SK-N-SH (cell line): ENCODE measurements around the gene PLEKHG2. TPM values are rescaled to one million over a fixed set of nuclear protein-coding genes. Genes with fewer than 3 reads are reported as not detected.
A peak's percentile ranks its signal among the peaks of the same experiment; 100 is the strongest.

ENCODE experiments used
- CTCF ChIA-PET: fragments of 300-600, 350-600 bp; formaldehyde crosslinking; extraction: SDS; loops from one replicate; lab custom pipeline; 2021; lab: Yijun Ruan, JAX
- POLR2A ChIA-PET: fragments of 350-600 bp; sonication (Branson Sonifier 250); formaldehyde crosslinking; extraction: SDS; loops from one replicate; lab custom pipeline; 2020; ENCODE audit warnings: antibody characterized with exemption, inconsistent platforms; lab: Yijun Ruan, JAX
- DNase-seq: peaks from one replicate; pipeline ENCODE4 v3.0.0; 2012
- H2AFZ ChIP-seq: fragments of 200-600 bp; sonication (generic); 2 replicates; pipeline ENCODE4 v1.8.1; 2016; ENCODE audit warnings: antibody characterized with exemption, mild to moderate bottlenecking, low read depth
- H3F3A ChIP-seq: fragments of 200-600 bp; sonication (generic); replicated peaks from 2 replicates; pipeline ENCODE3; 2016; ENCODE audit warnings: antibody characterized with exemption, mild to moderate bottlenecking; ENCODE audit not compliant: insufficient read depth
- H3K27ac ChIP-seq, 2 experiments: fragments of 200-500 bp in 1 of 2; fragments of 200-600 bp in 1 of 2; sonication (Bioruptor generic) in 1 of 2; sonication (generic), shearing (Covaris generic) in 1 of 2; 2 replicates each; pipeline versions ENCODE4 v1.5.1 to v1.6.1; 2014 to 2016; ENCODE audit warnings: low read depth in 2 of 2, inconsistent platforms in 1 of 2, low read length in 1 of 2, mild to moderate bottlenecking in 1 of 2, mixed read lengths in 1 of 2
- H3K27me3 ChIP-seq: fragments of 200-600 bp; sonication (generic), shearing (Covaris generic); 2 replicates; pipeline ENCODE4 v1.6.1; 2016; ENCODE audit warnings: mixed run types; ENCODE audit not compliant: insufficient read depth
- H3K36me3 ChIP-seq, 2 experiments: fragments of 200-500 bp in 1 of 2; fragments of 200-600 bp in 1 of 2; sonication (Bioruptor generic) in 1 of 2; sonication (generic) in 1 of 2; replicated peaks in 1 of 2; 2 replicates each; pipeline versions ENCODE3 to v1.5.1; 2014 to 2016; ENCODE audit warnings: low read length in 1 of 2, mild to moderate bottlenecking in 1 of 2; ENCODE audit not compliant: insufficient read depth in 2 of 2, control insufficient read depth in 1 of 2
- H3K4me1 ChIP-seq, 2 experiments: fragments of 200-500 bp in 1 of 2; fragments of 200-600 bp in 1 of 2; sonication (Bioruptor generic) in 1 of 2; sonication (generic), shearing (Covaris generic) in 1 of 2; 2 replicates each; pipeline versions ENCODE4 v1.5.1 to v1.6.1; 2014 to 2016; ENCODE audit warnings: low read depth in 1 of 2, low read length in 1 of 2, mixed run types in 1 of 2; ENCODE audit not compliant: insufficient read depth in 2 of 2, control insufficient read depth in 1 of 2
- H3K4me2 ChIP-seq: fragments of 200-600 bp; sonication (generic), shearing (Covaris generic); 2 replicates; pipeline ENCODE4 v1.6.1; 2017; ENCODE audit warnings: mixed run types
- H3K4me3 ChIP-seq, 2 experiments: fragments of 200-500 bp in 1 of 2; fragments of 200-600 bp in 1 of 2; sonication (Bioruptor generic) in 1 of 2; sonication (generic), shearing (Covaris generic) in 1 of 2; 2 replicates each; pipeline versions ENCODE4 v1.5.1 to v1.8.1; 2014 to 2016; ENCODE audit warnings: low read depth in 2 of 2, inconsistent platforms in 1 of 2, low read length in 1 of 2, mild to moderate bottlenecking in 1 of 2, mixed read lengths in 1 of 2, moderate library complexity in 1 of 2
- H3K79me2 ChIP-seq: fragments of 200-600 bp; sonication (generic); 2 replicates; pipeline ENCODE4 v1.8.1; 2017; ENCODE audit warnings: mild to moderate bottlenecking; ENCODE audit not compliant: insufficient read depth
- H3K9ac ChIP-seq: fragments of 200-600 bp; sonication (generic); 2 replicates; pipeline ENCODE4 v1.6.1; 2017; ENCODE audit warnings: mixed run types
- H3K9me2 ChIP-seq: fragments of 200-600 bp; sonication (generic); 2 replicates; pipeline ENCODE4 v1.6.1; 2017; ENCODE audit warnings: mixed run types
- H3K9me3 ChIP-seq: fragments of 200-600 bp; sonication (generic); 2 replicates; pipeline ENCODE4 v1.6.1; 2017; ENCODE audit warnings: mixed run types, mild to moderate bottlenecking, moderate library complexity
- H4K20me1 ChIP-seq: fragments of 200-600 bp; sonication (generic); 2 replicates; pipeline ENCODE4 v1.6.1; 2017; ENCODE audit warnings: mild to moderate bottlenecking, mixed run types; ENCODE audit not compliant: insufficient read depth
- CHD2 ChIP-seq: fragments of 150-350 bp; IDR thresholded peaks from 2 replicates; pipeline ENCODE4 v1.6.1; 2018; ENCODE audit warnings: low read length; ENCODE audit not compliant: partially characterized antibody
- EP300 ChIP-seq, 2 experiments: IDR thresholded peaks; 2 replicates each; pipeline versions ENCODE4 v1.4.0 to v1.6.1; 2012; ENCODE audit warnings: borderline replicate concordance in 1 of 2, low read depth in 1 of 2, low read length in 1 of 2
- EZH2phosphoT487 ChIP-seq: fragments of 200-600 bp; sonication (generic); IDR thresholded peaks from 2 replicates; pipeline ENCODE4 v1.6.1; 2017; ENCODE audit warnings: low read depth, mixed run types, mild to moderate bottlenecking, antibody characterized with exemption, moderate library complexity, borderline replicate concordance
- FOSL2 ChIP-seq: IDR thresholded peaks from 2 replicates; pipeline ENCODE4 v1.4.0; 2012; ENCODE audit warnings: low read depth, mild to moderate bottlenecking, moderate library complexity, borderline replicate concordance
- FOXM1 ChIP-seq: IDR thresholded peaks from 2 replicates; pipeline ENCODE4 v1.4.0; 2012; ENCODE audit warnings: low read depth, mild to moderate bottlenecking
- GABPA ChIP-seq: IDR thresholded peaks from 2 replicates; pipeline ENCODE4 v1.4.0; 2012; ENCODE audit warnings: low read depth, mild to moderate bottlenecking
- GATA2 ChIP-seq: sonication (generic); formaldehyde crosslinking; IDR thresholded peaks from 2 replicates; pipeline ENCODE4 v1.5.0; 2020; ENCODE audit warnings: mild to moderate bottlenecking, missing genetic modification reagents
- NFIC ChIP-seq: IDR thresholded peaks from 2 replicates; pipeline ENCODE4 v1.4.0; 2012; ENCODE audit warnings: borderline replicate concordance
- NRF1 ChIP-seq: IDR thresholded peaks from 2 replicates; pipeline ENCODE4 v1.6.1; 2012; ENCODE audit warnings: low read depth, mild to moderate bottlenecking, low read length
- RAD21 ChIP-seq: IDR thresholded peaks from 2 replicates; pipeline ENCODE4 v1.6.1; 2012; ENCODE audit warnings: mild to moderate bottlenecking, low read length
- RCOR1 ChIP-seq: fragments of 150-350 bp; IDR thresholded peaks from 2 replicates; pipeline ENCODE4 v1.6.1; 2017; ENCODE audit warnings: antibody characterized with exemption, low read length
- RFX5 ChIP-seq: IDR thresholded peaks from 2 replicates; pipeline ENCODE4 v1.6.1; 2012; ENCODE audit warnings: mild to moderate bottlenecking, improper control_type of control experiment, low read length
- TAF1 ChIP-seq: IDR thresholded peaks from 2 replicates; pipeline ENCODE4 v1.6.1; 2012; ENCODE audit warnings: low read depth, mild to moderate bottlenecking, low read length, moderate library complexity, borderline replicate concordance
- TEAD4 ChIP-seq: IDR thresholded peaks from 2 replicates; pipeline ENCODE4 v1.4.0; 2012; ENCODE audit warnings: mild to moderate bottlenecking, borderline replicate concordance; ENCODE audit not compliant: insufficient read depth
- USF1 ChIP-seq: IDR thresholded peaks from 2 replicates; pipeline ENCODE4 v1.4.0; 2012; ENCODE audit warnings: low read depth, borderline replicate concordance
- WGBS: methylation state at CpG from one replicate; pipeline ENCODE4 v1.1.6; 2017; ENCODE audit warnings: low lambda C conversion rate; 5-methylcytosine and 5-hydroxymethylcytosine counted together
- polyA plus RNA-seq, 3 experiments: library from polyadenylated mRNA; depleted of rRNA; stranded (reverse); fragments of >200 nt; gene quantifications; 2 replicates each; pipeline ENCODE4 v1.2.3, GENCODE V29; 2012
- TF ChIP-seq, protein P1 (sequence below): IDR thresholded peaks from 2 replicates; pipeline ENCODE4 v1.4.0; 2012; ENCODE audit warnings: low read depth
- TF ChIP-seq, protein P2 (sequence below): IDR thresholded peaks from 2 replicates; pipeline ENCODE4 v1.6.1; 2012; ENCODE audit warnings: mild to moderate bottlenecking, low read depth, low read length, moderate library complexity
- TF ChIP-seq, protein P3 (sequence below): fragments of 150-350 bp; IDR thresholded peaks from 2 replicates; pipeline ENCODE4 v1.6.1; 2017; ENCODE audit warnings: antibody characterized with exemption, low read length, low read depth, borderline replicate concordance

Gene PLEKHG2
- polyA plus RNA-seq, 1 of the 3 experiments (the other 2 are of a cell fraction), result 13.6 TPM

DNA sequence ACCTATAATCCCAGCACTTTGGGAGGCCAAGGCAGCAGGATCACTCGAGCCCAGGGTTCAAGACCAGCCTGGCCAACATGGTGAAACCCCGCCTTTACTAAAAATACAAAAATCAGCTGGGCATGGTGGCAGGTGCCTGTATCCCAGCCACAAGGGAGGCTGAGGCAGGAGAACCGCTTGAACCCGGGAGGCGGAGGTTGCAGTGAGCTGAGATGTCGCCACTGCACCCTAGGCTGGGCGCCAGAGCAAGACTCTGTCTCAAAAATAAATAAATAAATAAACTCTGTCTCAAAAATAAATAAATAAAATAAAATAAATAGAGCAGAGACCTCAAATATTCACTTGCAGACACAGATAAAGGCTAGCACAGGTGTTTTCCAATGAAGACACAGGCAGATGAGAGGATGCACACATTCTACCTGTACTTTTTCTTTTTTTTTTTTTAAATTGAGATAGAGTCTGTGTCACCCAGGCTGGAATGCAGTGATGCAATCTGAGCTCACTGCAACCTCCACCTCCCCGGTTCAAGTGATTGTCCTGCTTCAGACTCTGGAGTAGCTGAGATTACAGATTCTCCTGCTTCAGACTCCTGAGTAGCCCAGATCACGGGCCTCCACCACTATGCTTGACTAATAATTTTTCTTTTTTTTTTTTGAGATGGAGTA is 25.9 kb downstream of the PLEKHG2 start:
- WGBS, result 71% methylated on average over 9 of the region's 9 CpGs
- H3K79me2 ChIP-seq, result peaks cover 25% of the 10 kb centered on the region
- peaks cover 14% of the 10 kb centered on the region for H4K20me1 ChIP-seq
- TF ChIP-seq TAF1 (no peak), USF1 (no peak), RFX5 (no peak), EZH2phosphoT487 (no peak), NRF1 (no peak), RCOR1 (no peak), GATA2 (no peak), EP300 (IDR thresholded peaks at IDR 0.05; ENCODE audit: borderline replicate concordance in 1 of 2, low read depth in 1 of 2, low read length in 1 of 2) (no peak), FOSL2 (no peak), RAD21 (no peak), TEAD4 (no peak), NFIC (no peak)
- TF ChIP-seq, protein P1, sequence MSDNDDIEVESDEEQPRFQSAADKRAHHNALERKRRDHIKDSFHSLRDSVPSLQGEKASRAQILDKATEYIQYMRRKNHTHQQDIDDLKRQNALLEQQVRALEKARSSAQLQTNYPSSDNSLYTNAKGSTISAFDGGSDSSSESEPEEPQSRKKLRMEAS, result no peak
- H3K4me3 ChIP-seq, result no peak overlapping the region
- H3K9ac ChIP-seq, result no peak overlapping the region
- CTCF ChIA-PET, result interaction anchor here (0.8 to 2.2 kb wide), 3 partner anchors 26 to 113 kb away, joined by 3 to 12 read pairs (median 3); partner anchors contain the start of genes EID2B and PLEKHG2
- H3F3A ChIP-seq, result peaks cover 28% of the 10 kb centered on the region
- no peak overlapping the region for H2AFZ ChIP-seq
- no peak overlapping the region for H3K4me2 ChIP-seq
- peaks cover 12 to 15% of the 10 kb centered on the region in 2 experiments; a peak in 2 of 4 replicates for H3K4me1 ChIP-seq
- no peaks in the 10 kb centered on the region for H3K9me3 ChIP-seq
- no peak overlapping the region for H3K27ac ChIP-seq
- H3K9me2 ChIP-seq, result no peaks in the 10 kb centered on the region
- POLR2A ChIA-PET, result interaction anchor here (0.6 kb wide), 1 partner anchor 17 kb away, joined by 4 read pairs; no protein-coding TSS in a partner anchor
- no peak for DNase-seq
- H3K27me3 ChIP-seq, result no peaks in the 10 kb centered on the region
- peaks cover 12 to 17% of the 10 kb centered on the region in 2 experiments for H3K36me3 ChIP-seq

- H3K9me3 ChIP-seq, result no peaks in the 10 kb centered on the region
- 2% methylated on average over 17 of the region's 17 CpGs for WGBS
- ChIA-PET CTCF (interaction anchor here (0.6 to 2.1 kb wide), 6 partner anchors 9 to 300 kb away, joined by 3 to 12 read pairs (median 3); partner anchors contain the start of genes EID2B, PLEKHG2 and RPS16), POLR2A (interaction anchor here (0.6 to 3.8 kb wide), 4 partner anchors 9 to 1122 kb away, joined by 3 to 39 read pairs (median 3); partner anchors contain the start of gene RPS16)
- H3F3A ChIP-seq, result peaks cover 33% of the 10 kb centered on the region
- H3K4me1 ChIP-seq, result peaks cover 4 to 12% of the 10 kb centered on the region in 2 experiments; a peak in 3 of 4 replicates
- H3K27me3 ChIP-seq, result no peaks in the 10 kb centered on the region
- H3K9ac ChIP-seq, result peak overlapping the region; percentile 97
- H4K20me1 ChIP-seq, result peaks cover 21% of the 10 kb centered on the region
- peak overlapping the region; percentile 75; the same call in 1 of the 2 replicates for H2AFZ ChIP-seq
- TF ChIP-seq, protein P2, sequence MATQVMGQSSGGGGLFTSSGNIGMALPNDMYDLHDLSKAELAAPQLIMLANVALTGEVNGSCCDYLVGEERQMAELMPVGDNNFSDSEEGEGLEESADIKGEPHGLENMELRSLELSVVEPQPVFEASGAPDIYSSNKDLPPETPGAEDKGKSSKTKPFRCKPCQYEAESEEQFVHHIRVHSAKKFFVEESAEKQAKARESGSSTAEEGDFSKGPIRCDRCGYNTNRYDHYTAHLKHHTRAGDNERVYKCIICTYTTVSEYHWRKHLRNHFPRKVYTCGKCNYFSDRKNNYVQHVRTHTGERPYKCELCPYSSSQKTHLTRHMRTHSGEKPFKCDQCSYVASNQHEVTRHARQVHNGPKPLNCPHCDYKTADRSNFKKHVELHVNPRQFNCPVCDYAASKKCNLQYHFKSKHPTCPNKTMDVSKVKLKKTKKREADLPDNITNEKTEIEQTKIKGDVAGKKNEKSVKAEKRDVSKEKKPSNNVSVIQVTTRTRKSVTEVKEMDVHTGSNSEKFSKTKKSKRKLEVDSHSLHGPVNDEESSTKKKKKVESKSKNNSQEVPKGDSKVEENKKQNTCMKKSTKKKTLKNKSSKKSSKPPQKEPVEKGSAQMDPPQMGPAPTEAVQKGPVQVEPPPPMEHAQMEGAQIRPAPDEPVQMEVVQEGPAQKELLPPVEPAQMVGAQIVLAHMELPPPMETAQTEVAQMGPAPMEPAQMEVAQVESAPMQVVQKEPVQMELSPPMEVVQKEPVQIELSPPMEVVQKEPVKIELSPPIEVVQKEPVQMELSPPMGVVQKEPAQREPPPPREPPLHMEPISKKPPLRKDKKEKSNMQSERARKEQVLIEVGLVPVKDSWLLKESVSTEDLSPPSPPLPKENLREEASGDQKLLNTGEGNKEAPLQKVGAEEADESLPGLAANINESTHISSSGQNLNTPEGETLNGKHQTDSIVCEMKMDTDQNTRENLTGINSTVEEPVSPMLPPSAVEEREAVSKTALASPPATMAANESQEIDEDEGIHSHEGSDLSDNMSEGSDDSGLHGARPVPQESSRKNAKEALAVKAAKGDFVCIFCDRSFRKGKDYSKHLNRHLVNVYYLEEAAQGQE, result no peak
- TF ChIP-seq, protein P3, sequence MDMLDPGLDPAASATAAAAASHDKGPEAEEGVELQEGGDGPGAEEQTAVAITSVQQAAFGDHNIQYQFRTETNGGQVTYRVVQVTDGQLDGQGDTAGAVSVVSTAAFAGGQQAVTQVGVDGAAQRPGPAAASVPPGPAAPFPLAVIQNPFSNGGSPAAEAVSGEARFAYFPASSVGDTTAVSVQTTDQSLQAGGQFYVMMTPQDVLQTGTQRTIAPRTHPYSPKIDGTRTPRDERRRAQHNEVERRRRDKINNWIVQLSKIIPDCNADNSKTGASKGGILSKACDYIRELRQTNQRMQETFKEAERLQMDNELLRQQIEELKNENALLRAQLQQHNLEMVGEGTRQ, result no peak
- no peak for TF ChIP-seq FOXM1
- no peak for TF ChIP-seq CHD2
- no peak for TF ChIP-seq GABPA
- no peak for TF ChIP-seq TAF1
- peak overlapping the region; percentile 83 to 96 for H3K27ac ChIP-seq
- H3K4me2 ChIP-seq, result peak overlapping the region; percentile 97
- H3K9me2 ChIP-seq, result no peaks in the 10 kb centered on the region
- peaks cover 63% of the 10 kb centered on the region for H3K79me2 ChIP-seq
- H3K36me3 ChIP-seq, result peaks cover 0 to 14% of the 10 kb centered on the region in 2 experiments
- peak overlapping the region; percentile 71 to 93 for H3K4me3 ChIP-seq
- no peak for DNase-seq
Measured at GRCh38 chr19:39444598-39445195, 32.2 kb downstream of the PLEKHG2 start.
